Measurements from ENCODE around the gene SLC66A3.

The SLC66A3 gene
- 11.3 to 48.5 (median 21.0) reads per million in 3 experiments for total RNA-seq

DNA sequence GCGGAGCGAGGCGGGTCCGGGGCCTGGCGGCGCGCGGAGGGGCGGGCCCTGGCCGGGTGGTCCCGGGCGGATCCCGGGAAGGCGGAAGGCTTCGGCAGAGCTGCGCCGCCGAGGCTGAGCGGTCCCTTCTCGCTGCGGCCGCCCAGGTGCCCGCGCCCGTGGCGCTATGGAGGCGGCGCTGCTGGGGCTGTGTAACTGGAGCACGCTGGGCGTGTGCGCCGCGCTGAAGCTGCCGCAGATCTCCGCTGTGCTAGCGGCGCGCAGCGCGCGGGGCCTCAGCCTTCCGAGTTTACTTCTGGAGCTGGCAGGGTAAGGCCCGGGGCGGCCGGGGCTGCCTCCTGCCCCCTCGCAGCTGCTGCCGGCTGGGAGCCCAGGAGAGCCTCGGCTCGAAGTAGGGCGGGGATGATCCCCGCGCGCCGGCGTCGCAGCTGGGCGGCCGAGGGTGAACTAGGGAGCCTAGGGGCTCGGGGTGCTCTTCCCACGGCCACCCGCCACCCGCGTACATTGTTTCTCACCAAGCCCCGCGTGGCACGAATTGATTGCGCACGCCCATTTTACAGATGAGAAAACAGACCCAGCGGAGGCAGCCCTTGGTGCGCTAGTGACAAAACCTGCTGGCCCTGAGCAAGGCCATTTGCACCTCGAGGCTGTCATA is at the start of gene SLC66A3:
Gene SLC66A3, plus strand, starts transcription at position 87 of the 655 bp plus-strand sequence. Its CDS starts 80 bp downstream, at position 167.
- DNase-seq = no peak

DNA sequence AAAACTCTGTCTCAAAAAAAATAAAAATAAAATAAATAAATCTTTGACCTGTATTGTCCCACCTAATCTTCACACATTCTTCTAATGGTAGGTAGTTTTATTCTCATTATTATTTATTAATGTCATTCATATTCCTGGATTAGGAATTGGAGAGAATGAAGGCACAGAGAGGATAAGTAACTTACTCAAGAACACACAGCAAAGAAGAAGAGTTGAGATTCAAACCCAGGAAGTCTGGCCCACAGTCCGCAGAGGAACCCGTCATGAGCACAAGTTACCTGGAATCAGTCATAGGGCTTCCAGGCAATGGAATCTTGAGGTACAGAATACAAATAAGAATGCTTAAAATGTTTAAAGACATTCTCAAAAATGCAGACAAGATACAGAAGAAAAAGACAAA is 46.3 kb upstream of the SLC66A3 start:
- DNase-seq = no peak

- no peak for DNase-seq
Measured at GRCh38 chr2:11112870-11113428, 42.3 kb upstream of the SLC66A3 start.

DNA sequence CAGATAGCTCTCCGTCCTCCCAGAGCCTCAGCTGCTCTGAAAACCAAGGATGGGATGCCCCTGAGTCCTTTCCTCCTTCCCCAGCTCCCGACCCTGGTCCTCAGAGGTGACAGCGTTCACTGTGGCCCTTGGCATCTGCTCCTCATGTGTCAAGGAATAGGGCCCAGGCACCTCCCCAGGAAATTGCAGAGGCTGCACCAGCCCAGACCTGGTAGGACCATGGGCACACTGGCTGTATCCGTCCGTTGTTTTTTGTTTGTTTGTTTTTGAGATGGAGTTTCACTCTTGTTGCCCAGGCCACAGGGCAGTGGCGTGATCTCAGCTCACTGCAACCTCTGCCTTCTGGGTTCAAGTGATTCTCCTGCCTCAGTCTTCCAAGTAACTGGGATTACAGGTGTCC is 37.5 kb upstream of the SLC66A3 start:
- DNase-seq = no peak

DNA sequence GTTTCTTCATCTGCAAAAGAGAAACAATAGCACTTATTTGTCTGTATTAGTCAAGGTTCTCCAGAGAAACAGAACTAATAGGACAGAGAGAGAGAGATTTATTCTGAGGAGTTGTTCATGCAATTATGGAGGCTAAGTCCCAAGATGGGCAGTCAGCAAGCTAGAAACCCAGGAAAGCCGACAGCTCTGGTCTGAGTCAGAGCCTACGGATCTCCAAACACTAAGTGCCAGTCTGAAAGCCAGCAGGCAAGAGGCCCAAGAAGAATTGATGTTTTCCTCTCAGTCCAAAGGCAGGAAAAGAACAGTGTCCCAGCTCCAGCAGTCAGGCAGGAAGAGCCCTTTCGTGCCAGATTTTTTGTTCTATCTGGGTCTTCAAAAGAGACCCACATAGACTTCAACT is 36.5 kb upstream of the SLC66A3 start:
- no peak for DNase-seq

GRCh38 chr2:11121099-11121822 is 34.0 kb upstream of the SLC66A3 start:
- DNase-seq = no peak

GRCh38 chr2:11121823-11122155 is 33.5 kb upstream of the SLC66A3 start:
- no peak for DNase-seq

- DNase-seq = no peak
Measured at GRCh38 chr2:11122380-11122779, 32.9 kb upstream of the SLC66A3 start.

GRCh38 chr2:11123001-11123809 is 32.1 kb upstream of the SLC66A3 start:
- DNase-seq = no peak

DNA sequence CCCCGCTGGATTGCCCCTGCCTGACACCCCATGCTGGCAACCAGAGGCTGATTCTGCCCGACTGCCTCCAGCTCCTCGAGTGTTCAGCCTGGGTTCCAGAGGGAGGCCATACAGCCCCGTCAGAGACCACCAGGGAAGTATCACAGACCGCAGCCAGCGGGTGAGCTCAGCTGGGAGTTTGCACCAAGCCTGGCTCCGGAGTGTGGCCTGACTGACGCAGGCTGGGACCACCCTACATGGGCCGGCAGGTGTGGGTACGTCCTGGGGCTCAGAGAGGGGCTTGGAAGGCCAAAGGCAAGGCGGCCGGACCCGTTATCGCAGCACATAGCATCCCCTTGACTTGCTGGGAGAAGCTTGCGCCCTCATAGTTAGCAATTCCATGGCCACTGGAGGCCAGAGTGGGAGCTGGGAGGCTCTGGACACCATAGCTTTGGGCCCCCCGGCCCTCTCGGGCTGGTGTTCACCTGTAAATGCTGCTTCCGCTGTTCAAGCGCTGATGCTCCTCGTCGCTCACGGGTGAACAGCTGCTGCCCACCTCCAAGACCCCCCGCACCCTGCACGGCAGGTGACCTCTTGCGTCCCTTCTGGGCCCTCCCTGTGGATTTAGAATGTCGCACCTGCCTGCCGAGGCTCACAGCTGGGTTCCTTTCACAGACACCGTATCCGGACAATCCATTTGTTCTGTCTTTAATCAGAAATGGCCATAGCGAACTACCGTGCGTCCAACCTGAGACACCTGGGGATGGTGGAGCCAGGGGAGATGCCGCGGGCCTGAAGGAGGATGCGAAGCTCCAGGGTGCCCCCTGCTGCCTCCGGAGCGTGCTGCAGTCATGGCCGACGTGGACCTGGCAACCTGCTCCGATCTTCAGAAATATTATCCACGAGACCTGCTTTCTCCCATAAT is 31.2 kb upstream of the SLC66A3 start:
- DNase-seq = peak; percentile 60

- DNase-seq = no peak
Measured at GRCh38 chr2:11124760-11125068, 30.6 kb upstream of the SLC66A3 start.

- DNase-seq = no peak
Measured at GRCh38 chr2:11127761-11128160, 27.5 kb upstream of the SLC66A3 start.

DNA sequence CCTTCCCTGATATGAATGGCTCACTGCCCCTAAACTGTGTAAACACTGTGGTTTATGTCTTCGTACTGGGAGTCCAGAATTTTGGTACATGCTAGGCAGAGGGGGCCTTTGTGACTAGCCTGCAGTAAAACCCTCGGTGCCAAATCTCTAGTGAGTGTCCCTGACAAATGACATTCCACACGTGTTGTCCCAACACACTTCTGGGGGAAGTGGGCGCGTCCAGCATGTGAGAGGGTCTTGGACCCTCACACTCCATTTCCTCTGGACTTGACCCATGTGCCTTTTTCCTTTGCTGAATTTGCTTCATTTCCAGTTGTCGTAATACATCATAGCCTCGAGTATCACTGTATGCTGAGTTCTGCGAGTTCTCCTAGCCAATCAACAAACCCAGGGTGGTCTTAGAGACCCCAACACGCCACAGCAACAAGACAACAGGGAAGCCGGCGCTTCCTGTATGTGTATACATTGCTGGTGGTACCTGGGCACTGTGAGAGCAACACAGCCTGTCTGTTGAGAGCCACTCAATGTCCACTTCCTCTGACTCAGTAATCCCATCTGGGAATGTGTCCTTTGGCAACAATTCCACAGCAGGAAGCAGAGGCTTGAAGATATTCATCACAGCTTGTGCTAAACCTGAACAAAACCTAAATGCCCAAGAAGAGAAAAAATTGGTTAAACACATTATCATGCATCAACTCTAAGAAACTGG is 26.9 kb upstream of the SLC66A3 start:
- DNase-seq = no peak

DNA sequence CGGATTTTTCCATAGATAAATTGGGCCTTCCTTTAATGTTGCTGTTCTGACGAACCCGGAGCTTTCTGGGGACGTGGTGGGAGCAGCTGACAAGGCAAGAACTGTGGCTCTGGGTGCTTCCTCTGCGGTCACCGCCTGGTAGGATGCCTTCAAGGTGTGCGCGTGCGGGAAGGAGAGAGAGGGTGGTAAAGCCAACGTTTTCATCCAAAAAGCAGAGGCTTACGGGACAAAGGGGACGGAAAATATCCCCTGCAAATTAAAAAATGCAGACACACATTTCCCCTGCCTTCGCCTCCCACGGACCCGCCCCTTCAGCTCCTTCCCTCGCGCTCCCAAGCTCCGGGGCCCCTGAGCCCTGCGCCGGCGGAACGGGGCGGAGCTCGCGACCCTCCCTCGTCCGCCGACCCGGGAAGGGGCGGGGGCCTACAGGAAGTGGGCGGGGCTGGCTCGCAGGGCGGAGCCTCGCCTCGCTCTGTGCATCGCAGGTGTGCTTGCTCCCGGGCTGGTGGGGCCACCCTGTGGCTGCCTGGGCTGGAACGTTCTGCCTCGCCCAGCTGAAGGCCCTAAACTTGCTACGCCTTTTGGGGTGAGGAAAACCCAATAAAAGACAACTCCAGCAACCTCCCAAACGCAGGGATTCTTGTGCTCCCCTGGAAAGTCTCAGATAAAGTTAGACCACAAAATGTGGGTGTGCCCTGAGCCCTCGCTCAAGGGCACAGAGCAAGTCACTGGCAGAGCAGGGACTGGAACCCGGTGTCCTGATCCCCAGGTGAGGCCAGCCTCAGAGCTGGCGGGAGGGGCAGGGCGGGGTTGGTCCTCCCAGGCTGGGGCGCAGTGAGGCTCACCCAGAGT is 25.4 kb upstream of the SLC66A3 start:
- DNase-seq = peak; percentile 79

DNA sequence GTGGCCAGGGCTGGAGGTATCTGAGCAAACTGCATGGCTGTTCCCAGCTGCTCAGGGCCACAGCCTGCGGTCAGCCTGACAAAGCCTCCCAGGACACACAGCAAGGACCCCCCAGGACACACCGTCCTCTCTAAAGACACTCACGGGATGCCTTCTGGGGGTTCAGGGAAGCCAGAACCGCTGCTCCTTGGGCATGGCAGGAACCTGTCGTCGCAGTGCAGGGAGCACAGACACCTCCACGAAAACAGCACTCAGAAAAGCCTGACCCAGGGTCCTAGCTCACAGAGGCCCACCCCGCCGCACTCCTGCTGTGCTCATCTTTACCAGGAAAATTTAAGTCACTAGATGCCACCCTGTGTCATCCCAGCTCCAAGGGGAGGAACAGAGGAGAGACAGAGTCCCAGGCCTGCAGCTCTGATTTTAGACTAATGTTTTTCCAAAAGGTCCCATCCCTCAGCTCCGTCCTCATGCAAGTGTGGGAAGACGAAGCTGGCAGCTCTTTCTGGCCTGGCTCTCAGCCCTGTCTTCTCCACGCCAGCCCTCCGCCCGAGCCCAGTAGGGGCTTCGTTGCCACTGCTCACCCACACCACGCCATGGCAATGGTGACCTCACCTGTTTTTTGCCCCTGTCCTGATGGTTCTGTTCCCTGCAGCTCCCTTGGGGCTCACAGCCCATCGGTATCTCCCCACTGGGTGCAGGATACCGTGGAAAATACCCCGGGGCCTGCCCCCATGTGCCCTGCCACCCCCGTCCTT is 23.9 kb upstream of the SLC66A3 start:
- no peak for DNase-seq

DNA sequence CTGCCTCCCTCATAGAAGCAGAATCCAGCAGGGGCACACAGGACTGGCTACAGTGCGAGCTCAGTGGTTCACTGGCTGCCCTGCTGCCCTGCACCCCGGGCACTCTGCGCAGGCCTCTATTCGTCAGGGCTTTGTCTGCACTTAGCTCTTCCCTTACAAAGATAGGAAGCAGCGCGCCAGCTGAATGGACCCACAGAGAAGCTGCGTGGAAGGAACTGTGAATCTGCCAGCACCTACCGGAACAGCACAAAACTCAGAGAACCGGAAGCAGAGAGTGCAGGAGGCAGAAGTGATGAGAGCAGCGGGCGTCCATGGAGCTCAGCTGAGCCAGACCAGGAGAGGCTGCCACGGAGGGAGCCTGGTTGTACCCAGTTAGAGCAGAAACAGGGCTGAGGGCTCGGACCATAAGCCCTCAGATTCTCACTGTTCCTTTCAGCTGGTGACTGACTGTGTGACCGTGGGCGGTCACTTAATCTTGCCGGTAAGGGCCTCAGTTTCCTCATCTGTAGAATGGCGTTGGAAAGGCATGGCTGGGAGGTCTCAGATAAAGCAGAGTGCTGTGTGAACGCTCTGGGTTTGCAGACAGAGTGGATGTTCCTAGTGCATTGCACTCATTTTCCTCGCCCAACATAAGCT is 23.1 kb upstream of the SLC66A3 start:
- DNase-seq = no peak

GRCh38 chr2:11133238-11133935 is 21.9 kb upstream of the SLC66A3 start:
- DNase-seq = no peak

DNA sequence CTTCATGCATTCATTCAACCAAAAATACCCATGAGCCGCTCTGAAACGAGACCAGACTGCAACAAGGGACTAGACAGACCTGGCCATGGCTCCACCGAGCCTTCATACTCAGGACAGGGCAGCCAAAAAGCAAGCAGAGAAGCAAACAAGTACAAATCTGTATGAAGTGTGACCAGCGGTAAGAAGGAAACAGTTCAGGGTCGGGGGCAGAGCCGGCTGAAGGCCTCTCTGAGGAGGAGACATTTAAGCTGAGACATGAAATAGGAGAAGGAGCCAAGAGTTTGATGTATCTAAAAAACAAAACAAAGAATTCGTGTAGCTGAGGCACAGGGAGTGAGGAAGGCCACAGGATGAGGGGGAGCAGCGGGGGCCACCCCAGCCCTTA is 21.3 kb upstream of the SLC66A3 start:
- no peak for DNase-seq

DNA sequence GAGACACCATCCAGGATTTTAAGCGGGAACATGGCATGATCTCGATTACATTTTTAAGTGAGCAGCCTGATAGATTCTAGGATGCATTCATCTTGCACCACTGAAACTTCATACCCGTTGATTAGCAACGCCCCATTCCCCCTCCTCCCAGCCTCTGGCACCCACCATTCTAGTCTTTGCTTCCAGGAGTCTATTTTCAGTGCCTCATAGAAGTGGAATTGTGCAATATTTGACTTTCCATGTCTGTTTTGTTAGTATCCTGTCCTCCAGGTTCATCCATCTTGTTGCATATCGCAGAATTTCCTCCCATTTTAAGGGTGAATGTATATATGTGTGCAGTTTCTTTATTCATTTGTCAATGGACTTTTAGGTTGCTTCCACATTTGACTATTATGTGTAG is 20.9 kb upstream of the SLC66A3 start:
- no peak for DNase-seq

Data from central memory CD4-positive, alpha-beta T cell (primary cell).